IPS DF 6.9 (cell line): Measurements from ENCODE around the gene ITPR2.
"Not testable (repeated sequence)": the region's sequence is repeated elsewhere in the genome, so short reads cannot be mapped to it uniquely, and the experiment has no call there.

Experiments
- DNase-seq: peaks from one replicate; pipeline ENCODE4 v3.0.0-alpha.2; 2013; ENCODE audit warnings: low read depth, low spot score
- H3K27ac ChIP-seq: one replicate; pipeline ENCODE4 v1.5.1; 2013; ENCODE audit warnings: low read length, control low read depth
- H3K27me3 ChIP-seq: 2 replicates; pipeline ENCODE4 v1.6.1; 2013; ENCODE audit warnings: mild to moderate bottlenecking, low read length; ENCODE audit not compliant: control insufficient read depth, insufficient read depth
- H3K36me3 ChIP-seq: 2 replicates; pipeline ENCODE4 v1.6.1; 2013; ENCODE audit warnings: low read length; ENCODE audit not compliant: control insufficient read depth, insufficient read depth
- H3K4me1 ChIP-seq: 2 replicates; pipeline ENCODE4 v1.6.1; 2013; ENCODE audit warnings: low read length; ENCODE audit not compliant: control insufficient read depth, insufficient read depth
- H3K4me3 ChIP-seq: 2 replicates; pipeline ENCODE4 v1.5.1; 2013; ENCODE audit warnings: mild to moderate bottlenecking, low read length
- H3K9me3 ChIP-seq: 2 replicates; pipeline ENCODE4 v1.6.1; 2013; ENCODE audit warnings: low read length, inconsistent platforms; ENCODE audit not compliant: control insufficient read depth, insufficient read depth
- WGBS: extraction: QIAGEN DNeasy Blood & Tissue Kit; methylation state at CpG from one replicate; pipeline ENCODE4 v1.1.7; 2013; ENCODE audit warnings: mixed read lengths, missing lambda C conversion rate; ENCODE audit not compliant: insufficient read length, insufficient coverage; 5-methylcytosine and 5-hydroxymethylcytosine counted together

Gene ITPR2

GRCh38 chr12:26647088-26647487 lies 185.9 kb downstream of the ITPR2 start:
- Histone ChIP-seq H3K36me3 (no peaks in the 10 kb centered on the region; the same call in 1 of the 2 replicates), H3K27ac (no peak overlapping the region), H3K4me1 (peaks cover 2% of the 10 kb centered on the region; the same call in 1 of the 2 replicates), H3K9me3 (no peaks in the 10 kb centered on the region), H3K4me3 (no peak overlapping the region), H3K27me3 (no peaks in the 10 kb centered on the region)
- no peak for DNase-seq
- WGBS, result no CpG with 5 or more reads among the region's 3 CpGs

GRCh38 chr12:26646571-26646970 lies 186.4 kb downstream of the ITPR2 start:
- no peak for DNase-seq
- no peak overlapping the region for H3K27ac ChIP-seq
- no peak overlapping the region for H3K4me3 ChIP-seq
- WGBS, result no CpG with 5 or more reads among the region's 2 CpGs
- H3K9me3 ChIP-seq, result no peaks in the 10 kb centered on the region
- H3K4me1 ChIP-seq, result peaks cover 2% of the 10 kb centered on the region; the same call in 1 of the 2 replicates
- H3K36me3 ChIP-seq, result no peaks in the 10 kb centered on the region; the same call in 1 of the 2 replicates
- no peaks in the 10 kb centered on the region for H3K27me3 ChIP-seq

GRCh38 chr12:26644376-26644775 lies 188.6 kb downstream of the ITPR2 start:
- DNase-seq, H3K4me3 ChIP-seq, H3K4me1 ChIP-seq, H3K36me3 ChIP-seq, H3K27me3 ChIP-seq, H3K27ac ChIP-seq, H3K9me3 ChIP-seq: not testable (repeated sequence)
- no CpG with 5 or more reads among the region's 3 CpGs for WGBS

- no peaks in the 10 kb centered on the region for H3K36me3 ChIP-seq
- H3K4me1 ChIP-seq, result peaks cover 2% of the 10 kb centered on the region; the same call in 1 of the 2 replicates
- no CpG with 5 or more reads among the region's 4 CpGs for WGBS
- DNase-seq, result peak; percentile 60
- no peak overlapping the region for H3K4me3 ChIP-seq
- H3K27me3 ChIP-seq, result no peaks in the 10 kb centered on the region
- H3K9me3 ChIP-seq, result no peaks in the 10 kb centered on the region
- no peak overlapping the region for H3K27ac ChIP-seq
These were observed 189.3 kb downstream of the ITPR2 start for GRCh38 chr12:26643532-26644315.

- no peak overlapping the region for H3K4me3 ChIP-seq
- H3K36me3 ChIP-seq, result no peaks in the 10 kb centered on the region
- no peak for DNase-seq
- H3K9me3 ChIP-seq, result no peaks in the 10 kb centered on the region
- WGBS, result no CpG with 5 or more reads among the region's 2 CpGs
- H3K27me3 ChIP-seq, result no peaks in the 10 kb centered on the region
- H3K27ac ChIP-seq, result no peak overlapping the region
- peaks cover 2% of the 10 kb centered on the region; the same call in 1 of the 2 replicates for H3K4me1 ChIP-seq
These were observed 190.6 kb downstream of the ITPR2 start for GRCh38 chr12:26642361-26642760.

- DNase-seq, result no peak
- H3K36me3 ChIP-seq, result no peaks in the 10 kb centered on the region
- H3K27me3 ChIP-seq, result no peaks in the 10 kb centered on the region
- no peak overlapping the region for H3K27ac ChIP-seq
- H3K4me3 ChIP-seq, result no peak overlapping the region
- H3K4me1 ChIP-seq, result peaks cover 4% of the 10 kb centered on the region; the same call in 1 of the 2 replicates
- no CpG with 5 or more reads among the region's 2 CpGs for WGBS
- H3K9me3 ChIP-seq, result peaks cover 1% of the 10 kb centered on the region; the same call in 1 of the 2 replicates
These were observed 196.2 kb downstream of the ITPR2 start for GRCh38 chr12:26636710-26637328.

- Histone ChIP-seq H3K4me1 (peaks cover 4% of the 10 kb centered on the region; the same call in 1 of the 2 replicates), H3K27me3 (no peaks in the 10 kb centered on the region), H3K27ac (no peak overlapping the region), H3K36me3 (peaks cover 2% of the 10 kb centered on the region; the same call in 1 of the 2 replicates), H3K4me3 (no peak overlapping the region), H3K9me3 (peaks cover 1% of the 10 kb centered on the region; the same call in 1 of the 2 replicates)
- no peak for DNase-seq
- no CpG with 5 or more reads among the region's 5 CpGs for WGBS
These were observed 199.3 kb downstream of the ITPR2 start for GRCh38 chr12:26633591-26634210.

GRCh38 chr12:26632756-26633155 lies 200.2 kb downstream of the ITPR2 start:
- DNase-seq, result no peak
- H3K27me3 ChIP-seq, result no peaks in the 10 kb centered on the region
- H3K4me3 ChIP-seq, result no peak overlapping the region
- peaks cover 4% of the 10 kb centered on the region; the same call in 1 of the 2 replicates for H3K4me1 ChIP-seq
- no peak overlapping the region for H3K27ac ChIP-seq
- H3K36me3 ChIP-seq, result peaks cover 2% of the 10 kb centered on the region; the same call in 1 of the 2 replicates
- no CpG with 5 or more reads among the region's 6 CpGs for WGBS
- H3K9me3 ChIP-seq, result peaks cover 1% of the 10 kb centered on the region; the same call in 1 of the 2 replicates

- no peak overlapping the region for H3K27ac ChIP-seq
- peaks cover 1% of the 10 kb centered on the region; the same call in 1 of the 2 replicates for H3K9me3 ChIP-seq
- no CpG with 5 or more reads among the region's 6 CpGs for WGBS
- H3K4me1 ChIP-seq, result peaks cover 4% of the 10 kb centered on the region; the same call in 1 of the 2 replicates
- no peak overlapping the region for H3K4me3 ChIP-seq
- H3K36me3 ChIP-seq, result peaks cover 2% of the 10 kb centered on the region; the same call in 1 of the 2 replicates
- no peaks in the 10 kb centered on the region for H3K27me3 ChIP-seq
- DNase-seq, result no peak
These were observed 201.1 kb downstream of the ITPR2 start for GRCh38 chr12:26631846-26632245.

- Histone ChIP-seq H3K27ac (no peak overlapping the region), H3K9me3 (peaks cover 1% of the 10 kb centered on the region; the same call in 1 of the 2 replicates), H3K4me3 (no peak overlapping the region), H3K4me1 (no peaks in the 10 kb centered on the region), H3K36me3 (peaks cover 2% of the 10 kb centered on the region; the same call in 1 of the 2 replicates), H3K27me3 (no peaks in the 10 kb centered on the region)
- WGBS, result no CpG with 5 or more reads among the region's 10 CpGs
- DNase-seq, result no peak
These were observed 202.4 kb downstream of the ITPR2 start for GRCh38 chr12:26630546-26631027.
